GM06990 (cell line): ENCODE measurements around the gene SEMG2.

Experiments
- DNase-seq: peaks from one replicate; pipeline ENCODE4 v3.0.0-alpha.2; 2011; ENCODE audit not compliant: insufficient read length; ENCODE audit errors: extremely low read depth
- H3K27me3 ChIP-seq: replicated peaks from 2 replicates; pipeline ENCODE4 v1.6.0; 2011; ENCODE audit warnings: low read length; ENCODE audit not compliant: control insufficient read depth, insufficient read depth
- H3K36me3 ChIP-seq: 2 replicates; pipeline ENCODE4 v1.5.1; 2011; ENCODE audit warnings: low read length; ENCODE audit not compliant: control insufficient read depth, insufficient read depth
- H3K4me3 ChIP-seq: replicated peaks from 2 replicates; pipeline ENCODE4 v1.5.1; 2011; ENCODE audit warnings: low read depth, mild to moderate bottlenecking, control low read depth, low read length
- TF ChIP-seq, protein P1 (sequence below): IDR thresholded peaks from 2 replicates; pipeline ENCODE4 v1.5.1; 2011; ENCODE audit warnings: low read length, control low read depth, mild to moderate bottlenecking, inconsistent platforms; ENCODE audit not compliant: insufficient read depth, poor library complexity, severe bottlenecking

SEMG2 gene

DNA sequence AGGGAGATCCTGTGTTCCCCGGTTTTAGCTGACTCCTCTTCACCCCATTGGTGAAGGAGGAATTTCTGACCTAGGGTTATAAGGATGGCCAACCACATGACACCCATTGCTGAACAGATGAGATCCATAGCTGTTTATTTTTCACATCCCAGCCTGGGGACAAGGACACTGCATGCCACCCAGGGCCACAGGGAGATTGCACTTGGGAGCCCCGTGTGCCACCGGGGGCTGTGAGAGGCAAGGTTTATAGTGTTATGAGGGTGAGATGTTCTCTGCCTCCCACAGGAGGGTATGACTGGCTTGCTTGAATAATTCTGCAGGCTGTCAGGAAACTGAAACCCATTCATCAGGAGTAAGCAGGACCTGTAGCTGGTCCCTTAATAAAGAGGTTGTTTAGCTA, 47.9 kb downstream of the SEMG2 start:
- no peak for DNase-seq
- no peaks in the 10 kb centered on the region; the same call in 1 of the 2 replicates for H3K27me3 ChIP-seq
- no peaks in the 10 kb centered on the region for H3K36me3 ChIP-seq
- H3K4me3 ChIP-seq = no peak overlapping the region
- TF ChIP-seq, protein P1, sequence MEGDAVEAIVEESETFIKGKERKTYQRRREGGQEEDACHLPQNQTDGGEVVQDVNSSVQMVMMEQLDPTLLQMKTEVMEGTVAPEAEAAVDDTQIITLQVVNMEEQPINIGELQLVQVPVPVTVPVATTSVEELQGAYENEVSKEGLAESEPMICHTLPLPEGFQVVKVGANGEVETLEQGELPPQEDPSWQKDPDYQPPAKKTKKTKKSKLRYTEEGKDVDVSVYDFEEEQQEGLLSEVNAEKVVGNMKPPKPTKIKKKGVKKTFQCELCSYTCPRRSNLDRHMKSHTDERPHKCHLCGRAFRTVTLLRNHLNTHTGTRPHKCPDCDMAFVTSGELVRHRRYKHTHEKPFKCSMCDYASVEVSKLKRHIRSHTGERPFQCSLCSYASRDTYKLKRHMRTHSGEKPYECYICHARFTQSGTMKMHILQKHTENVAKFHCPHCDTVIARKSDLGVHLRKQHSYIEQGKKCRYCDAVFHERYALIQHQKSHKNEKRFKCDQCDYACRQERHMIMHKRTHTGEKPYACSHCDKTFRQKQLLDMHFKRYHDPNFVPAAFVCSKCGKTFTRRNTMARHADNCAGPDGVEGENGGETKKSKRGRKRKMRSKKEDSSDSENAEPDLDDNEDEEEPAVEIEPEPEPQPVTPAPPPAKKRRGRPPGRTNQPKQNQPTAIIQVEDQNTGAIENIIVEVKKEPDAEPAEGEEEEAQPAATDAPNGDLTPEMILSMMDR = no peak

DNA sequence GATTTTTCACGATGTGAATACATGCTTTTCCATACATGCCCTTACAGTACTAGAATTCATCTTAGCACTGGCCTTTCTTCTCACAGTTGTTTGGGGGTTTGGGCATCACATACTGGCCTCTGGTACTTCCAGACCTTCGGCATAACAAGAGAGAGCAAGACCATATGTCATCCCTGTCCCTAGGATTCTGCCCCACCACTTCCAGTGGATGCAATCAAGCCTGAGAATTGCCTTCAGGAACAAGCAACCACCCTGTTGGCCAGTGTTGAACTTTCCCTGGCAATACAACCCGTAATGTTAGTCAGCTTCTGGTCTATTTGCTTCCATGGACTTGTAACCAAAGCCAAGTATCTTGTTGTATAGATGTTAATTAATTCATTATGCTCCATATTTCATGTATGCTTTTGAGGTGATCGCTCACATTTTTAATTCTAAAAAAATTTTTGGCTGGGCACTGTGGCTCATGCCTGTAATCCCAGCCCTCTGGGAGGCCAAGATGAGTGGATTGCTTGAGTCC, 48.6 kb downstream of the SEMG2 start:
- DNase-seq = no peak
- Histone ChIP-seq H3K4me3 (no peak overlapping the region), H3K27me3 (no peaks in the 10 kb centered on the region; the same call in 1 of the 2 replicates), H3K36me3 (no peaks in the 10 kb centered on the region)
- TF ChIP-seq, protein P1 = no peak
